A673 (cell line): ENCODE measurements around the gene PTPRR.

ENCODE experiments used
- EZH2 ChIP-seq: fragments of 200-600 bp; sonication (generic); IDR thresholded peaks from 2 replicates; pipeline ENCODE4 v1.6.1; 2017; ENCODE audit warnings: borderline replicate concordance, low read depth, mild to moderate bottlenecking, mixed read lengths, antibody characterized with exemption, low read length; ENCODE audit not compliant: poor library complexity, severe bottlenecking
- TF ChIP-seq, protein P1 (sequence below): fragments of 300-800, 200-600 bp; sonication (generic); conservative IDR thresholded peaks from 2 replicates; pipeline ENCODE4 v1.5.1; 2017; ENCODE audit warnings: low read depth, mild to moderate bottlenecking, antibody characterized with exemption, low read length, moderate library complexity, mixed read lengths

DNA sequence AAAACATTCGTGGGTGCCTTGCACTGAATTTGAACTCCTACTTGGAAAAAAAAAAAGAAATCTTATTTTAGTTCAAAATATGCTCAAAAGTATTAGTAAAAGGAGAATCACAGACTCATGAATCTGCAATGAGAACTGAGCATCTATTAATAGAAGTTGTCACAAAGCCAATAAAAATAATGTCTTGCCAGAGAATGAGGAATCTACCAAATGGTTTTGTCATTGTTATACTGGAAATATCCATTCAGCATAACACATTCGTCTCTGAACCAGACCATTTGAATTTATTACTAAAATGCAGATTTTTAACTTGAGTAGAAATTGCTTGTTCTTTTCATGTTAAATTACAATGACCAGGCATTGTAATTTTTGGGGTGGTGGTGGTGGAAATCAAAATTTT, 271.7 kb downstream of the PTPRR start:
- TF ChIP-seq, protein P1, sequence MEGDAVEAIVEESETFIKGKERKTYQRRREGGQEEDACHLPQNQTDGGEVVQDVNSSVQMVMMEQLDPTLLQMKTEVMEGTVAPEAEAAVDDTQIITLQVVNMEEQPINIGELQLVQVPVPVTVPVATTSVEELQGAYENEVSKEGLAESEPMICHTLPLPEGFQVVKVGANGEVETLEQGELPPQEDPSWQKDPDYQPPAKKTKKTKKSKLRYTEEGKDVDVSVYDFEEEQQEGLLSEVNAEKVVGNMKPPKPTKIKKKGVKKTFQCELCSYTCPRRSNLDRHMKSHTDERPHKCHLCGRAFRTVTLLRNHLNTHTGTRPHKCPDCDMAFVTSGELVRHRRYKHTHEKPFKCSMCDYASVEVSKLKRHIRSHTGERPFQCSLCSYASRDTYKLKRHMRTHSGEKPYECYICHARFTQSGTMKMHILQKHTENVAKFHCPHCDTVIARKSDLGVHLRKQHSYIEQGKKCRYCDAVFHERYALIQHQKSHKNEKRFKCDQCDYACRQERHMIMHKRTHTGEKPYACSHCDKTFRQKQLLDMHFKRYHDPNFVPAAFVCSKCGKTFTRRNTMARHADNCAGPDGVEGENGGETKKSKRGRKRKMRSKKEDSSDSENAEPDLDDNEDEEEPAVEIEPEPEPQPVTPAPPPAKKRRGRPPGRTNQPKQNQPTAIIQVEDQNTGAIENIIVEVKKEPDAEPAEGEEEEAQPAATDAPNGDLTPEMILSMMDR = no peak
- TF ChIP-seq EZH2 = no peak
